Caco-2 (cell line): Measurements from ENCODE around the gene SHISA8. TPM values are rescaled to one million over a fixed set of nuclear protein-coding genes. Genes with fewer than 3 reads are reported as not detected.

ENCODE experiments used
- BruUV-seq: library from RNA; stranded (reverse); fragments of 400-500 nt; replicated peaks from 2 replicates; lab custom pipeline; 2021; lab: Mats Ljungman, UMichigan
- CTCF ChIA-PET: fragments of 300-600 bp; sonication (Branson Sonifier 250); formaldehyde crosslinking; loops from one replicate; lab custom pipeline; 2022; ENCODE audit warnings: antibody characterized with exemption; lab: Charles Lee
- POLR2A ChIA-PET: fragments of 300-600 bp; sonication (Branson Sonifier 250); formaldehyde crosslinking; loops from one replicate; lab custom pipeline; 2022; ENCODE audit warnings: antibody characterized with exemption; lab: Charles Lee
- DNase-seq, 2 experiments: peaks; one replicate each; pipeline versions ENCODE4 v3.0.0 to v3.0.0-alpha.2; 2020 to 2022
- H3K27me3 ChIP-seq: replicated peaks from 2 replicates; pipeline ENCODE4 v1.6.0; 2011; ENCODE audit warnings: low read length; ENCODE audit not compliant: control insufficient read depth, insufficient read depth
- H3K36me3 ChIP-seq: 2 replicates; pipeline ENCODE4 v1.5.1; 2011; ENCODE audit warnings: low read length; ENCODE audit not compliant: control insufficient read depth, insufficient read depth
- H3K4me1 ChIP-seq: fragments of 250-450 bp; sonication (Bioruptor Pico); 2 replicates; pipeline ENCODE4 v1.5.1; 2020; ENCODE audit warnings: mild to moderate bottlenecking
- H3K4me3 ChIP-seq: 2 replicates; pipeline ENCODE4 v1.5.1; 2011; ENCODE audit warnings: low read depth, mild to moderate bottlenecking, control low read depth, low read length
- H3K9me3 ChIP-seq: fragments of 250-450 bp; sonication (Bioruptor Pico); 2 replicates; pipeline ENCODE4 v1.5.1; 2020; ENCODE audit warnings: mild to moderate bottlenecking, moderate library complexity
- H3K27ac Mint-ChIP-seq: one replicate; pipeline ENCODE4 v1.8.0; 2022; ENCODE audit warnings: mixed read lengths; ENCODE audit not compliant: unreplicated experiment
- H3K27me3 Mint-ChIP-seq: one replicate; pipeline ENCODE4 v1.8.0; 2022; ENCODE audit warnings: mixed read lengths; ENCODE audit not compliant: insufficient read depth, unreplicated experiment
- H3K36me3 Mint-ChIP-seq: one replicate; pipeline ENCODE4 v1.8.0; 2022; ENCODE audit warnings: mild to moderate bottlenecking, mixed read lengths; ENCODE audit not compliant: insufficient read depth, unreplicated experiment
- H3K4me1 Mint-ChIP-seq: one replicate; pipeline ENCODE4 v1.8.0; 2022; ENCODE audit warnings: low read depth, mixed read lengths; ENCODE audit not compliant: unreplicated experiment
- H3K4me3 Mint-ChIP-seq: one replicate; pipeline ENCODE4 v1.8.0; 2022; ENCODE audit warnings: mild to moderate bottlenecking, moderate library complexity, mixed read lengths; ENCODE audit not compliant: unreplicated experiment
- H3K9me3 Mint-ChIP-seq: one replicate; pipeline ENCODE4 v1.8.0; 2022; ENCODE audit warnings: mixed read lengths; ENCODE audit not compliant: unreplicated experiment
- intact Hi-C: fragments of 100-400 bp; cut with micrococcal nuclease; formaldehyde crosslinking; loops from one replicate; pipeline ENCODE4 v1.10.0; 2022; ENCODE audit not compliant: unreplicated experiment
- total RNA-seq: library from RNA; stranded (reverse); gene quantifications from 2 replicates; pipeline ENCODE4 v1.2.3, GENCODE V29; 2022
- TF ChIP-seq, protein P1 (sequence below), 2 experiments: fragments of 200-600 bp in 1 of 2; IDR thresholded peaks; 1 replicate in 1 of 2; 2 replicates in 1 of 2; pipeline versions ENCODE4 v1.5.1 to v1.8.0; 2011 to 2022; ENCODE audit warnings: antibody characterized with exemption in 1 of 2, control low read depth in 1 of 2, inconsistent platforms in 1 of 2, low read depth in 1 of 2, low read length in 1 of 2, mild to moderate bottlenecking in 1 of 2, moderate library complexity in 1 of 2; ENCODE audit not compliant: insufficient read depth in 1 of 2, severe bottlenecking in 1 of 2, unreplicated experiment in 1 of 2

The SHISA8 gene
- total RNA-seq, 1 experiment from 2014 or later, result 1.4 TPM

DNA sequence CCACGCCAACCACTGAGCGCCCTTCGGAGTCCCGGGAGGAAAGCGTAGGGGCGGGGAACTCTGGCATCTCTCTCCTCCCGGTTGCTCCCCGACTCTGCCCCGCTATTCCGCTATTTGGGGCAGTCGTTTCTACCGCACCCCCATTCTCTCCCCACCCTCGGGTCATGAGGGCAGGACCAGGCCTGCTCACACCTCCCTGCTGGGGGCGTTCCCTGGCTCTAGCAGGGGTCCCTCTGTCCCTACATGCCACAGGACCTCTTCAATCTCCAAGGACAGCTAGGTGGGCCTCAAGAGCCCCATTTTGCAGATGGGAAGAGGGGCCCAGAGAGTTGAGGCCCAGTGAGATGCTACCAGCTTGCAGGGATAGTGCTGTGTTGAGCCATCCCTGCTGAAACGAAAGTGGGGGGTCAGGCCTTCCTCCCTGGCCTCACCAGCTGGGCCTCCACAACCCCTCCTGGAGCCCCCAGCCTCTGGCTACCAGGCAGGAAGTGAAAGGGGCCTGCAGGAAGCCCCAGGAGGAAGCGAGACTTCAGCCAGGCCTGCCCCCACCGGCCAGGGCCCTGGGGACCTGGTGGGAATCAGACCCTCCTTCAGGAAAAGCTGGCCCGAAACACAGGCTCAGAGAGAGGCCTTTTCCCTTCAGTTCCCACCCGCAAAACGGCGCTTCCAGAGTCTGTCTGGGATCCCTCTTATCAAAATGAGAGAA is 5.5 kb upstream of the SHISA8 start:
- Mint-ChIP-seq H3K27ac (no peak overlapping the region), H3K4me1 (no peaks in the 10 kb centered on the region), H3K36me3 (peaks cover under 1% of the 10 kb centered on the region), H3K9me3 (no peaks in the 10 kb centered on the region), H3K4me3 (no peak overlapping the region), H3K27me3 (peaks cover 9% of the 10 kb centered on the region)
- TF ChIP-seq, protein P1, sequence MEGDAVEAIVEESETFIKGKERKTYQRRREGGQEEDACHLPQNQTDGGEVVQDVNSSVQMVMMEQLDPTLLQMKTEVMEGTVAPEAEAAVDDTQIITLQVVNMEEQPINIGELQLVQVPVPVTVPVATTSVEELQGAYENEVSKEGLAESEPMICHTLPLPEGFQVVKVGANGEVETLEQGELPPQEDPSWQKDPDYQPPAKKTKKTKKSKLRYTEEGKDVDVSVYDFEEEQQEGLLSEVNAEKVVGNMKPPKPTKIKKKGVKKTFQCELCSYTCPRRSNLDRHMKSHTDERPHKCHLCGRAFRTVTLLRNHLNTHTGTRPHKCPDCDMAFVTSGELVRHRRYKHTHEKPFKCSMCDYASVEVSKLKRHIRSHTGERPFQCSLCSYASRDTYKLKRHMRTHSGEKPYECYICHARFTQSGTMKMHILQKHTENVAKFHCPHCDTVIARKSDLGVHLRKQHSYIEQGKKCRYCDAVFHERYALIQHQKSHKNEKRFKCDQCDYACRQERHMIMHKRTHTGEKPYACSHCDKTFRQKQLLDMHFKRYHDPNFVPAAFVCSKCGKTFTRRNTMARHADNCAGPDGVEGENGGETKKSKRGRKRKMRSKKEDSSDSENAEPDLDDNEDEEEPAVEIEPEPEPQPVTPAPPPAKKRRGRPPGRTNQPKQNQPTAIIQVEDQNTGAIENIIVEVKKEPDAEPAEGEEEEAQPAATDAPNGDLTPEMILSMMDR (IDR thresholded peaks at IDR 0.05; ENCODE audit: insufficient read depth in 1 of 2, low read depth in 1 of 2, low read length in 1 of 2, severe bottlenecking in 1 of 2, unreplicated experiment in 1 of 2), result no peak
- POLR2A ChIA-PET, result no interaction called here
- Histone ChIP-seq H3K36me3 (no peaks in the 10 kb centered on the region), H3K4me3 (no peak overlapping the region), H3K9me3 (no peaks in the 10 kb centered on the region), H3K4me1 (no peaks in the 10 kb centered on the region), H3K27me3 (no peaks in the 10 kb centered on the region)
- intact Hi-C loops, result no loop called here
- CTCF ChIA-PET, result no interaction called here
- BruUV-seq, result no TSS peak
- no peak for DNase-seq

DNA sequence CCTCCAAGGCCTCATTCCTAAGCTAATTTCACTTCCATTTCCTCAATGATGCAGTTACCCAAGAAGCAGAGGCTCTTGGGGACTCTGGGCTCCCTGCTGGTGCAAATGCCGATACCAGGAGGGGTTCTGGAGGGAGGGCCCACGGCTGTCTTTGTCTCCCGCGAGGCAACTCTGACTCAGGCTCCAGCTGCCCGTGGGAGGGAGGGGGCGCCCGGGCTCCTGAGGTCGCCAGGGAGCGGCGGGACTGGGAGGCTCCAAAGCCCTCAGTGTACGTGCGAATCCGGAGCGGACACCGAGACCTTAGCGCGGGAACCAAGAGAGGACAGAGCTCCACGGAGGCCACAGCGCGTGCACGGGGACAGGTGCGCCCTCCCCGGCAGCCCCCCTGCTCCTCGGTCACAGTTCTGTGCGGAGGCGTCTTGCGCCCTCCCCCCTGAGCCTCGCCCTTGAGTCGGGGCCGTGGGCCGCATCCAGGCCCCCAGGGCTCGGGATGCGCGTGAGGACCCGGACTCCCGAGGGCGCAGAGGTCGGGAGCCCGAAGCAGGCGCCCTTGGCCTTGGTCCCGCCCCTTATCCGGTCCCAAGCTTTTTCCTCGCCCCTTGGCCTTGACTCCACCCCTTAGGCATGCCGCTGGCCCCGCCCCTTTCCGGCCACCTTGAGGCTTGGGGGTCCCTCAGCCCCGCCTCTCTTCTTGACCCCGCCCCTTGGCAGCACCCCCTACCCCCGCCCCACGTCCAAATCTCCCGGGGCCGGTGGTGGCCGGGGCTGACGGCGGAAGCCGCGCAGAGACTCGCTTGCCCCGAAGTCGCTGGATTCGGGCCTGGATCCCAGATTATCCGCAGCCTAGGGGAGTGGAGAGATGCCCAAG is 4.7 kb upstream of the SHISA8 start:
- no peaks in the 10 kb centered on the region; the same call in 1 of the 2 replicates for H3K27me3 ChIP-seq
- Mint-ChIP-seq H3K4me1 (no peaks in the 10 kb centered on the region), H3K36me3 (no peaks in the 10 kb centered on the region), H3K4me3 (no peak overlapping the region), H3K9me3 (no peaks in the 10 kb centered on the region), H3K27me3 (peaks cover 9% of the 10 kb centered on the region), H3K27ac (no peak overlapping the region)
- intact Hi-C loops, result no loop called here
- no peak for DNase-seq
- ChIA-PET POLR2A (no interaction called here), CTCF (no interaction called here)
- no peaks in the 10 kb centered on the region for H3K4me1 ChIP-seq
- H3K9me3 ChIP-seq, result no peaks in the 10 kb centered on the region
- TF ChIP-seq, protein P1 (IDR thresholded peaks at IDR 0.05; ENCODE audit: insufficient read depth in 1 of 2, low read depth in 1 of 2, low read length in 1 of 2, severe bottlenecking in 1 of 2, unreplicated experiment in 1 of 2), result no peak
- no peaks in the 10 kb centered on the region for H3K36me3 ChIP-seq
- H3K4me3 ChIP-seq, result no peak overlapping the region
- BruUV-seq, result no TSS peak

DNA sequence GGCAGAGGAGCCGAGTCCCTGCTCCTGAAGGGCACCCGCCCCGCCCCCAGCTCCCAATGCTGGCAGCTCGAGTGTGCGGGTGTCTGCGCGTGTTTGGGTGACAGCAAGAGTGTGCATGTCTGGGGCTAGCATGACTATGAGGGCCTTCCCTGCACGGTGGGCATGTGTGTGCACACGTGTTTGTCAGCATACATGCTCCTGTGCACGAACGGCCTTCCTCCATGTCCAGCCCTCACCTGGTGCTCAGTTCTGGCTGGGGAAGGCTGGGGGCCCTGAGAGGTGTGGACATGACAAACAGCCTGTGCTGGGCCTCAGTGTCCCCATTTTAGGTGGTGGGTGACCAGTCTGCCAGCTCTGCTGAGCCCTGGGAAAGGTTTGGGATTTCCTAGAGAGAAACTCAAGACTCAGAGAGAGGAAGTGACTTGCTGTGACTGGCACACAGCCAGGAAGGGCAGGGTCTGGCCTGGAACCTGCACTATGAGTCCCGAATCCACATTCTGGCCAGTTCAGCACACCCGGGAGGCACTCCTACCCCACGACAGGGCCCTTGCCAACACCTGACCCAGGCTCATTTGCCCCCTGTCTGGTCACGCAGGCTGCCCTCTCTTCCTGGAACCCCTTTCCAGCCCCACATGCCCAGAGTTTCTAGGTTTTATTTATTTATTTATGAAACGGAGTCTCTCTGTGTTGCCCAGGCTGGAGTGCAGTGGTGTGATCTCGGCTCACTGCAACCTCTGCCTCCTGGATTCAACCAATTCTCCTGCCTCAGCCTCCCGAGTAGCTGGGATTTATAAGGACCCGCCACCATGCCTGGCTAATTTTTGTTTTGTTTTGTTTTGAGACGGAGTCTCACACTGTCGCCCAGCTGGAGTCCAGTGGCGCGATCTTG is 3.3 kb upstream of the SHISA8 start:
- no peaks in the 10 kb centered on the region for H3K36me3 ChIP-seq
- H3K36me3 Mint-ChIP-seq, result no peaks in the 10 kb centered on the region
- no peaks in the 10 kb centered on the region; the same call in 1 of the 2 replicates for H3K27me3 ChIP-seq
- POLR2A ChIA-PET, result no interaction called here
- no peak for DNase-seq
- H3K27ac Mint-ChIP-seq, result no peak overlapping the region
- no peaks in the 10 kb centered on the region for H3K9me3 Mint-ChIP-seq
- intact Hi-C loops, result no loop called here
- H3K4me1 ChIP-seq, result no peaks in the 10 kb centered on the region
- H3K9me3 ChIP-seq, result no peaks in the 10 kb centered on the region
- no peaks in the 10 kb centered on the region for H3K4me1 Mint-ChIP-seq
- no peak overlapping the region for H3K4me3 Mint-ChIP-seq
- H3K4me3 ChIP-seq, result no peak overlapping the region
- H3K27me3 Mint-ChIP-seq, result peaks cover 9% of the 10 kb centered on the region
- CTCF ChIA-PET, result no interaction called here
- no TSS peak for BruUV-seq
- TF ChIP-seq, protein P1 (IDR thresholded peaks at IDR 0.05; ENCODE audit: insufficient read depth in 1 of 2, low read depth in 1 of 2, low read length in 1 of 2, severe bottlenecking in 1 of 2, unreplicated experiment in 1 of 2), result no peak
